NCI-H446 treated with DMSO at 0.1 percent for 48 hours (cell line): Measurements from ENCODE around the gene PPFIA4.
"Not testable (repeated sequence)": the region's sequence is repeated elsewhere in the genome, so short reads cannot be mapped to it uniquely, and the experiment has no call there.

ENCODE experiments used
- DNase-seq: peaks from one replicate; lab custom pipeline; 2025; lab: John Stamatoyannopoulos, UW

Gene PPFIA4

GRCh38 chr1:203017692-203018091 is 8.6 kb upstream of the PPFIA4 start:
- no peak for DNase-seq

GRCh38 chr1:203022855-203023254 is 3.4 kb upstream of the PPFIA4 start:
- not testable (repeated sequence) for DNase-seq

- DNase-seq, result no peak
Measured at GRCh38 chr1:203025686-203026030, 633 bp upstream of the PPFIA4 start.

GRCh38 chr1:203026666-203027663 is 674 bp downstream of the PPFIA4 start:
- no peak for DNase-seq

- peak; percentile 13 for DNase-seq
Measured at GRCh38 chr1:203028067-203028783, 1.9 kb downstream of the PPFIA4 start.

- no peak for DNase-seq
Measured at GRCh38 chr1:203028784-203029553, 2.7 kb downstream of the PPFIA4 start.

GRCh38 chr1:203031467-203031866 is 5.2 kb downstream of the PPFIA4 start:
- DNase-seq, result no peak

GRCh38 chr1:203033287-203033686 is 7.0 kb downstream of the PPFIA4 start:
- no peak for DNase-seq

- DNase-seq, result no peak
Measured at GRCh38 chr1:203033917-203034316, 7.6 kb downstream of the PPFIA4 start.

- no peak for DNase-seq
Measured at GRCh38 chr1:203034422-203035110, 8.3 kb downstream of the PPFIA4 start.

GRCh38 chr1:203035111-203036000 is 9.1 kb downstream of the PPFIA4 start:
- no peak for DNase-seq

- DNase-seq, result no peak
Measured at GRCh38 chr1:203036135-203036534, 9.8 kb downstream of the PPFIA4 start.

GRCh38 chr1:203036537-203036936 is 10.2 kb downstream of the PPFIA4 start:
- DNase-seq, result no peak

- no peak for DNase-seq
Measured at GRCh38 chr1:203037509-203038190, 11.4 kb downstream of the PPFIA4 start.

- DNase-seq, result no peak
Measured at GRCh38 chr1:203038217-203038741, 12.0 kb downstream of the PPFIA4 start.

GRCh38 chr1:203038891-203039608 is 12.8 kb downstream of the PPFIA4 start:
- peak; percentile 21 for DNase-seq

- DNase-seq, result no peak
Measured at GRCh38 chr1:203039609-203040512, 13.6 kb downstream of the PPFIA4 start.
